Measurements from ENCODE around the gene LOC128125822.
"Not testable (repeated sequence)": the region's sequence is repeated elsewhere in the genome, so short reads cannot be mapped to it uniquely, and the experiment has no call there.

LOC128125822 gene

GRCh38 chr6:63572044-63572746 is at the start of gene LOC128125822, which contains the start of gene PTP4A1:
Gene LOC128125822 (plus strand): TSS chr6:63572480.
Gene PTP4A1 (plus strand): TSS chr6:63572480. CDS start chr6:63576881, 4,401 bp downstream.
- H3K9me3 ChIP-seq: no peaks in the 10 kb centered on the region
- WGBS: 0% methylated on average over 38 of the region's 73 CpGs
- no peaks in the 10 kb centered on the region for H3K4me1 ChIP-seq (replicated peaks)
- H3K27me3 ChIP-seq (replicated peaks; ENCODE audit: insufficient read depth): no peaks in the 10 kb centered on the region
- TF ChIP-seq CTCF (IDR thresholded peaks at IDR 0.05) (peak in 1 of 4 experiments; percentile 24), POLR2A (IDR thresholded peaks at IDR 0.05) (peak; percentile 100), POLR2AphosphoS5 (IDR thresholded peaks at IDR 0.05) (peak; percentile 94)
- H3K27ac ChIP-seq: peak within 1 kb of the TSS; percentile 100
- intact Hi-C loops (cut with DNase I): loop anchor here (5.0 kb wide), 1 partner anchor 65 kb away; the partner anchor contains the start of gene PHF3
- peak; percentile 98 for DNase-seq (ENCODE audit: low spot score)
- no peaks in the 10 kb centered on the region for H3K36me3 ChIP-seq
- H3K4me3 ChIP-seq: peak within 1 kb of the TSS; percentile 73 to 99

GRCh38 chr6:63522911-63523287 is 49.4 kb upstream of the LOC128125822 start:
- DNase-seq (ENCODE audit: low spot score); H3K36me3 ChIP-seq; H3K9me3 ChIP-seq; H3K27ac ChIP-seq; H3K4me1 ChIP-seq (replicated peaks); intact Hi-C loops (cut with DNase I); H3K27me3 ChIP-seq (replicated peaks; ENCODE audit: insufficient read depth); H3K4me3 ChIP-seq: not testable (repeated sequence)
- 88% methylated on average over 7 of the region's 7 CpGs for WGBS

GRCh38 chr6:63523630-63524029 is 48.6 kb upstream of the LOC128125822 start:
- H3K4me3 ChIP-seq: no peak overlapping the region
- H3K9me3 ChIP-seq: no peaks in the 10 kb centered on the region
- no peaks in the 10 kb centered on the region for H3K27me3 ChIP-seq (replicated peaks; ENCODE audit: insufficient read depth)
- no peaks in the 10 kb centered on the region for H3K36me3 ChIP-seq
- TF ChIP-seq POLR2A (IDR thresholded peaks at IDR 0.05) (no peak), CTCF (IDR thresholded peaks at IDR 0.05) (no peak), POLR2AphosphoS5 (IDR thresholded peaks at IDR 0.05) (no peak)
- WGBS: 97% methylated on average over 4 of the region's 4 CpGs
- DNase-seq (ENCODE audit: low spot score): no peak
- intact Hi-C loops (cut with DNase I): no loop called here
- no peaks in the 10 kb centered on the region for H3K4me1 ChIP-seq (replicated peaks)
- H3K27ac ChIP-seq: no peak overlapping the region

GRCh38 chr6:63525186-63525878 is 46.9 kb upstream of the LOC128125822 start:
- H3K36me3 ChIP-seq: no peaks in the 10 kb centered on the region
- WGBS: 81% methylated on average over 7 of the region's 7 CpGs
- no peaks in the 10 kb centered on the region for H3K9me3 ChIP-seq
- intact Hi-C loops (cut with DNase I): no loop called here
- H3K27me3 ChIP-seq (replicated peaks; ENCODE audit: insufficient read depth): no peaks in the 10 kb centered on the region
- H3K27ac ChIP-seq: no peak overlapping the region
- TF ChIP-seq POLR2A (IDR thresholded peaks at IDR 0.05) (no peak), POLR2AphosphoS5 (IDR thresholded peaks at IDR 0.05) (no peak), CTCF (IDR thresholded peaks at IDR 0.05) (no peak)
- DNase-seq (ENCODE audit: low spot score): no peak
- H3K4me3 ChIP-seq: no peak overlapping the region
- H3K4me1 ChIP-seq (replicated peaks): no peaks in the 10 kb centered on the region

- DNase-seq (ENCODE audit: low spot score): no peak
- no peaks in the 10 kb centered on the region for H3K36me3 ChIP-seq
- no peak overlapping the region for H3K27ac ChIP-seq
- H3K27me3 ChIP-seq (replicated peaks; ENCODE audit: insufficient read depth): no peaks in the 10 kb centered on the region
- TF ChIP-seq POLR2A (IDR thresholded peaks at IDR 0.05) (no peak), POLR2AphosphoS5 (IDR thresholded peaks at IDR 0.05) (no peak), CTCF (IDR thresholded peaks at IDR 0.05) (no peak)
- no peaks in the 10 kb centered on the region for H3K9me3 ChIP-seq
- no peak overlapping the region for H3K4me3 ChIP-seq
- intact Hi-C loops (cut with DNase I): no loop called here
- no peaks in the 10 kb centered on the region for H3K4me1 ChIP-seq (replicated peaks)
These were observed 45.3 kb upstream of the LOC128125822 start for GRCh38 chr6:63526931-63527330.

Data from prostate gland (tissue), 2 donors.